CD4-positive, alpha-beta T cell (primary cell): ENCODE measurements around the gene S100A4. TPM values are rescaled to one million over a fixed set of nuclear protein-coding genes. Genes with fewer than 3 reads are reported as not detected.
"Not testable (repeated sequence)": the region's sequence is repeated elsewhere in the genome, so short reads cannot be mapped to it uniquely, and the experiment has no call there.

Experiments used
- ATAC-seq: fragments of 200-7000 bp; cut with Tn5 transposase; one replicate; pipeline ENCODE4 v1.10.0; 2022; ENCODE audit warnings: mild to moderate bottlenecking; ENCODE audit not compliant: poor library complexity
- CTCF ChIA-PET: fragments of 350-600 bp; sonication (Branson Sonifier 250); formaldehyde crosslinking; loops from one replicate; lab custom pipeline; 2021; ENCODE audit warnings: antibody characterized with exemption, inconsistent platforms; lab: Charles Lee
- POLR2A ChIA-PET: fragments of 350-600 bp; sonication (Branson Sonifier 250); formaldehyde crosslinking; loops from one replicate; lab custom pipeline; 2021; ENCODE audit warnings: antibody characterized with exemption, inconsistent platforms; lab: Charles Lee
- DNase-seq, 14 experiments: peaks; one replicate each; pipeline ENCODE4 v3.0.0-alpha.2; 2013 to 2020; ENCODE audit warnings: mixed read lengths in 2 of 14
- H3K27ac ChIP-seq, 2 donors: one replicate each; pipeline versions ENCODE4 v1.5.1 to v1.7.0; 2013; ENCODE audit warnings: low read length in 2 of 2, low read depth in 1 of 2, mild to moderate bottlenecking in 1 of 2
- H3K27me3 ChIP-seq, 2 experiments: 1 replicate in 1 of 2; 2 replicates in 1 of 2; pipeline versions ENCODE4 v1.6.1 to v1.7.0; 2013; ENCODE audit warnings: low read length in 2 of 2, control low read depth in 1 of 2, mild to moderate bottlenecking in 1 of 2, moderate library complexity in 1 of 2; ENCODE audit not compliant: insufficient read depth in 2 of 2, control insufficient read depth in 1 of 2
- H3K36me3 ChIP-seq: one replicate; pipeline ENCODE4 v1.6.1; 2013; ENCODE audit warnings: low read length, control low read depth; ENCODE audit not compliant: insufficient read depth
- H3K4me1 ChIP-seq: one replicate; pipeline ENCODE4 v1.6.1; 2013; ENCODE audit warnings: low read length, control low read depth; ENCODE audit not compliant: insufficient read depth
- H3K4me3 ChIP-seq: one replicate; pipeline ENCODE4 v1.5.1; 2013; ENCODE audit warnings: mild to moderate bottlenecking, low read length, moderate library complexity
- H3K9me3 ChIP-seq, 2 experiments: 1 replicate in 1 of 2; 2 replicates in 1 of 2; pipeline versions ENCODE4 v1.6.1 to v1.7.0; 2013; ENCODE audit warnings: low read length in 2 of 2, mild to moderate bottlenecking in 2 of 2, control low read depth in 1 of 2, moderate library complexity in 1 of 2; ENCODE audit not compliant: control insufficient read depth in 1 of 2, insufficient read depth in 1 of 2
- H3K27ac Mint-ChIP-seq: one replicate; pipeline ENCODE4 v1.8.0; 2020; ENCODE audit warnings: mixed read lengths
- H3K27me3 Mint-ChIP-seq: one replicate; pipeline ENCODE4 v1.8.0; 2021; ENCODE audit warnings: mixed read lengths
- H3K36me3 Mint-ChIP-seq: one replicate; pipeline ENCODE4 v1.8.0; 2021; ENCODE audit warnings: low read depth, mixed read lengths
- H3K4me1 Mint-ChIP-seq: one replicate; pipeline ENCODE4 v1.8.0; 2021; ENCODE audit warnings: low read depth, mixed read lengths
- H3K4me3 Mint-ChIP-seq: one replicate; pipeline ENCODE4 v1.8.0; 2020; ENCODE audit warnings: mild to moderate bottlenecking, mixed read lengths
- H3K9me3 Mint-ChIP-seq: one replicate; pipeline ENCODE4 v1.8.0; 2020; ENCODE audit warnings: mixed read lengths
- intact Hi-C, 2 experiments: fragments of 100-400 bp; cut with DNase I in 1 of 2; cut with micrococcal nuclease in 1 of 2; formaldehyde crosslinking; loops; one replicate each; pipeline versions ENCODE4 v1.15.1 to v1.9.0; 2023 to 2025; cut with DNase I, micrococcal nuclease
- total RNA-seq, 174 experiments: library from RNA in 2 of 174; stranded (reverse) in 2 of 174; gene quantifications; one replicate each; pipeline ENCODE4 v1.2.3 and lab custom pipeline; 2021 to 2026
- TF ChIP-seq, protein P1 (sequence below): fragments of 200-600 bp; IDR thresholded peaks from one replicate; pipeline ENCODE4 v1.8.0; 2022; ENCODE audit warnings: antibody characterized with exemption, mild to moderate bottlenecking

Gene S100A4
- total RNA-seq, 2 experiments from 2014 or later, result 297 to 299 TPM

DNA sequence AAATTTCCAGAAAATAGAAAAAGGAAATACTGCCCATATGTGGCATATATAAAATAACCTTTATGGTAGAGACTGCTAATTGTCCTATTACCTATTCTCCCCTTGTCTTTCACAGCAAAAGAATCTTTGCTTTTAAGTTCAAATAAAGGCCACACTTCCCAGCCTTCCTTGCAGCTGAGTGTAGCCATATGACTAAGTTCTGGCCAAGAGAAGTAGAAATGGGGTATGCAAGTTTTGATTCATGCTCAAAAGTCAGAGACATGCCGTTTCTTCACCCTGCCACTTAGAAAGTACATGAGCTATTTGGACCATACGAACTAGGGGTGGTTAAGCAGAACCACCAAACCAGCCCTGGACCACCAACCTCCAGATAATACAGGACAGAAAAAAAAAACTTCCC lies 38.4 kb upstream of the S100A4 start:
- no peak for ATAC-seq
- TF ChIP-seq, protein P1, sequence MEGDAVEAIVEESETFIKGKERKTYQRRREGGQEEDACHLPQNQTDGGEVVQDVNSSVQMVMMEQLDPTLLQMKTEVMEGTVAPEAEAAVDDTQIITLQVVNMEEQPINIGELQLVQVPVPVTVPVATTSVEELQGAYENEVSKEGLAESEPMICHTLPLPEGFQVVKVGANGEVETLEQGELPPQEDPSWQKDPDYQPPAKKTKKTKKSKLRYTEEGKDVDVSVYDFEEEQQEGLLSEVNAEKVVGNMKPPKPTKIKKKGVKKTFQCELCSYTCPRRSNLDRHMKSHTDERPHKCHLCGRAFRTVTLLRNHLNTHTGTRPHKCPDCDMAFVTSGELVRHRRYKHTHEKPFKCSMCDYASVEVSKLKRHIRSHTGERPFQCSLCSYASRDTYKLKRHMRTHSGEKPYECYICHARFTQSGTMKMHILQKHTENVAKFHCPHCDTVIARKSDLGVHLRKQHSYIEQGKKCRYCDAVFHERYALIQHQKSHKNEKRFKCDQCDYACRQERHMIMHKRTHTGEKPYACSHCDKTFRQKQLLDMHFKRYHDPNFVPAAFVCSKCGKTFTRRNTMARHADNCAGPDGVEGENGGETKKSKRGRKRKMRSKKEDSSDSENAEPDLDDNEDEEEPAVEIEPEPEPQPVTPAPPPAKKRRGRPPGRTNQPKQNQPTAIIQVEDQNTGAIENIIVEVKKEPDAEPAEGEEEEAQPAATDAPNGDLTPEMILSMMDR, result no peak
- Histone ChIP-seq H3K27ac (no peak overlapping the region), H3K4me1 (no peaks in the 10 kb centered on the region), H3K36me3 (no peaks in the 10 kb centered on the region), H3K27me3 (no peaks in the 10 kb centered on the region), H3K4me3 (no peak overlapping the region), H3K9me3 (no peaks in the 10 kb centered on the region)
- no peak for DNase-seq
- Mint-ChIP-seq H3K4me1 (no peaks in the 10 kb centered on the region), H3K4me3 (no peak overlapping the region), H3K36me3 (no peaks in the 10 kb centered on the region), H3K27me3 (peaks cover 4% of the 10 kb centered on the region), H3K27ac (no peak overlapping the region), H3K9me3 (no peaks in the 10 kb centered on the region)
- ChIA-PET CTCF (no interaction called here), POLR2A (no interaction called here)
- intact Hi-C loops, result no loop called here

DNA sequence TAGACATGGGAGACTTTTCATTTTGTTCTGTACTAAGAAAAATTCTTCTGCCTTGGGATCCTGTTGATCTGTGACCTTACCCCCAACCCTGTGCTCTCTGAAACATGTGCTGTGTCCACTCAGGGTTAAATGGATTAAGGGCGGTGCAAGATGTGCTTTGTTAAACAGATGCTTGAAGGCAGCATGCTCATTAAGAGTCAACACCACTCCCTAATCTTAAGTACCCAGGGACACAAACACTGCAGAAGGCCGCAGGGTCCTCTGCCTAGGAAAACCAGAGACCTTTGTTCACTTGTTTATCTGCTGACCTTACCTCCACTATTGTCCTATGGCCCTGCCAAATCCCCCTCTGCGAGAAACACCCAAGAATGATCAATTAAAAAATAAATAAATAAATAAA lies 37.9 kb upstream of the S100A4 start:
- H3K9me3 ChIP-seq, H3K27ac Mint-ChIP-seq, H3K36me3 Mint-ChIP-seq, H3K27ac ChIP-seq, DNase-seq, intact Hi-C loops, H3K27me3 ChIP-seq, H3K36me3 ChIP-seq, H3K4me1 ChIP-seq, H3K4me3 Mint-ChIP-seq, H3K27me3 Mint-ChIP-seq, CTCF ChIA-PET, POLR2A ChIA-PET, H3K9me3 Mint-ChIP-seq, ATAC-seq, H3K4me3 ChIP-seq, H3K4me1 Mint-ChIP-seq: not testable (repeated sequence)

DNA sequence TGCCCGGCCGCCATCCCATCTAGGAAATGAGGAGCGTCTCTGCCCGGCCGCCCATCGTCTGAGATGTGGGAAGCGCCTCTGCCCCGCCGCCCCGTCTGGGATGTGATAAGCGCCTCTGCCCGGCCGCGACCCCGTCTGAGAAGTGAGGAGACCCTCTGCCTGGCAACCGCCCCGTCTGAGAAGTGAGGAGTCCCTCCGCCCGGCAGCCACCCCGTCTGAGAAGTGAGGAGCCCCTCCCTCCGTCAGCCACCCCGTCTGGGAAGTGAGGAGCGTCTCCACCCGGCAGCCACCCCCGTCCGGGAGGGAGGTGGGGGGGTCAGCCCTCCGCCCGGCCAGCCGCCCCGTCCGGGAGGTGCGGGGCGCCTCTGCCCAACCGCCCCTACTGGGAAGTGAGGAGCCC lies 37.2 kb upstream of the S100A4 start:
- H3K9me3 ChIP-seq, intact Hi-C loops, POLR2A ChIA-PET, CTCF ChIA-PET, H3K4me1 Mint-ChIP-seq, H3K9me3 Mint-ChIP-seq, H3K4me3 ChIP-seq, H3K4me3 Mint-ChIP-seq, H3K27me3 ChIP-seq, H3K36me3 ChIP-seq, H3K4me1 ChIP-seq, H3K27ac Mint-ChIP-seq, DNase-seq, ATAC-seq, H3K27ac ChIP-seq, H3K36me3 Mint-ChIP-seq: not testable (repeated sequence)
- peaks cover 15% of the 10 kb centered on the region for H3K27me3 Mint-ChIP-seq

DNA sequence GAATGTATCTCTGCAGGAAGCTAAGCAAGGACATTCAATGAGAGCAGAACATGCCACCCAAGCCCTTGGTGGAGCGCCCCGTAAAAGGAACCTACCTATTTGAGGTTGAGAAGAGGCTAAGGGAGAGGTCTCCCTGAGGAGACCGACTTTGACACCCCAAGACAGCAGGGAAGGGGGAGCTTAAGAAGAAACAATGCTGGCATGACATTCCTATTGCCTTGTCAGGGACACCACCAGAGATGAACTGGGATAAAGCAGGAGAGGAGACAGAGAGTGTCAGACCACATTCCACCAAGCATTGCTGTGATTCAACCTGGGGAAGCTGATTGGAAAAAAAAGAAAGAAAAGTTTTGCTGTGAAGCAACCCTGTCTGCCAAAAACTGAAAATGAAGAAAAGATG lies 33.3 kb upstream of the S100A4 start:
- Mint-ChIP-seq H3K4me1 (no peaks in the 10 kb centered on the region), H3K4me3 (no peak overlapping the region), H3K9me3 (no peaks in the 10 kb centered on the region), H3K27me3 (peaks cover 27% of the 10 kb centered on the region), H3K27ac (no peak overlapping the region), H3K36me3 (no peaks in the 10 kb centered on the region)
- DNase-seq (no peak), ATAC-seq (no peak)
- H3K27me3 ChIP-seq, result peaks cover 0 to 10% of the 10 kb centered on the region in 2 experiments
- no peak overlapping the region for H3K27ac ChIP-seq
- POLR2A ChIA-PET, result no interaction called here
- H3K9me3 ChIP-seq, result no peaks in the 10 kb centered on the region
- H3K4me1 ChIP-seq, result no peaks in the 10 kb centered on the region
- intact Hi-C loops, result no loop called here
- H3K36me3 ChIP-seq, result no peaks in the 10 kb centered on the region
- TF ChIP-seq, protein P1, result no peak
- CTCF ChIA-PET, result no interaction called here
- no peak overlapping the region for H3K4me3 ChIP-seq
